ENCODE results near the gene PTPRE. TPM values are rescaled to one million over a fixed set of nuclear protein-coding genes. Genes with fewer than 3 reads are reported as not detected.

Gene PTPRE
- polyA plus RNA-seq, 1 of the 3 experiments (the other 2 are of a cell fraction) = 11.8 TPM

DNA sequence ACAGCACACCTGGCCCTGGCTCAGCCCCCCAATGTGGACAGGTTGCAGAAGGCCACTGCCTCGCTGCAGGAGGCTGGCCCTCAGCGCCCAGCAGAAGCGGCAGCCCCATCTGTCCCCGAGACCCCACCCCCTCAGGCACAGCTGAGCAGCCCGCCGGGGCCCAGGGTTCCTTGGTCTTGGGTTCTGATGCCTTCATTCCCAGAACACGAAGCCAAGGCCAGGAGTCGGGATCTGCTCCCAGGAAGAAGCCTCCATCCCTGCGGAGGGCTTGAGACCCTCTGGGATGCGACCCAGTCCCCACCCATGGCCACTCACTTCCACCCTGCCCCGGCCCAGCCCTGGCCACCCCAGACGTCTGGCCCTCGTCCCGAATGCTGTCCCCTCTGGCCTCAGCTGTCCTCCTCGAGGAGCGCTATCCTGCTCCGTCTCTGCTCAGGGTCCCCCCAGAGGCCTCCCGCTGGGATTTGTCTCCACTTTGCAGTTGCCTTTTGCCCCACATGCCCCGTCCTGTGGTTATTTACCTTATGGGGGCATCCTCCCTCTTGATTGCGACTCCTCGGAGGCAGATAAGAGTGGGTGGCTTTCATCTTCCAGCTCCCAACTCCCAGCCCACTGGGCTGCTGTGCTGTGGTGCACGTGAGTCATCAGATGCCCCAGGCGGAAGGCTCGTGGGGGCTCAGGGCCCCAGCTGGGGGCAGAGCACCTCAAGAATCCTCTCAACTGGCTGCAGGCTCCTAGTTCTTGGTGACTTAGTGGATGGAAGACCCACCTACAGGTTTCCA lies 121.8 kb downstream of the PTPRE start:
- no peaks in the 10 kb centered on the region for H3K9me3 ChIP-seq
- TF ChIP-seq TAF1 (IDR thresholded peaks at IDR 0.05; ENCODE audit: borderline replicate concordance, low read depth, low read length) (no peak), RCOR1 (IDR thresholded peaks at IDR 0.05; ENCODE audit: low read length) (no peak), MXI1 (IDR thresholded peaks at IDR 0.05; ENCODE audit: low read depth, low read length) (no peak), RAD21 (IDR thresholded peaks at IDR 0.05; ENCODE audit: low read length) (no peak), SMC3 (IDR thresholded peaks at IDR 0.05; ENCODE audit: low read depth, low read length) (no peak), YY1 (IDR thresholded peaks at IDR 0.05; ENCODE audit: low read depth) (no peak), EZH2phosphoT487 (IDR thresholded peaks at IDR 0.05; ENCODE audit: borderline replicate concordance, low read depth) (no peak), FOXJ3 (CRISPR knock-in tag; IDR thresholded peaks at IDR 0.05) (no peak), RXRA (IDR thresholded peaks at IDR 0.05; ENCODE audit: borderline replicate concordance, low read depth) (no peak), REST (IDR thresholded peaks at IDR 0.05; ENCODE audit: low read depth, low read length) (no peak), CHD2 (IDR thresholded peaks at IDR 0.05; ENCODE audit: low read length, partially characterized antibody) (no peak)
- TF ChIP-seq, protein P1, sequence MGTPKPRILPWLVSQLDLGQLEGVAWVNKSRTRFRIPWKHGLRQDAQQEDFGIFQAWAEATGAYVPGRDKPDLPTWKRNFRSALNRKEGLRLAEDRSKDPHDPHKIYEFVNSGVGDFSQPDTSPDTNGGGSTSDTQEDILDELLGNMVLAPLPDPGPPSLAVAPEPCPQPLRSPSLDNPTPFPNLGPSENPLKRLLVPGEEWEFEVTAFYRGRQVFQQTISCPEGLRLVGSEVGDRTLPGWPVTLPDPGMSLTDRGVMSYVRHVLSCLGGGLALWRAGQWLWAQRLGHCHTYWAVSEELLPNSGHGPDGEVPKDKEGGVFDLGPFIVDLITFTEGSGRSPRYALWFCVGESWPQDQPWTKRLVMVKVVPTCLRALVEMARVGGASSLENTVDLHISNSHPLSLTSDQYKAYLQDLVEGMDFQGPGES (IDR thresholded peaks at IDR 0.05; ENCODE audit: low read depth, low read length) = no peak
- TF ChIP-seq, protein P2, sequence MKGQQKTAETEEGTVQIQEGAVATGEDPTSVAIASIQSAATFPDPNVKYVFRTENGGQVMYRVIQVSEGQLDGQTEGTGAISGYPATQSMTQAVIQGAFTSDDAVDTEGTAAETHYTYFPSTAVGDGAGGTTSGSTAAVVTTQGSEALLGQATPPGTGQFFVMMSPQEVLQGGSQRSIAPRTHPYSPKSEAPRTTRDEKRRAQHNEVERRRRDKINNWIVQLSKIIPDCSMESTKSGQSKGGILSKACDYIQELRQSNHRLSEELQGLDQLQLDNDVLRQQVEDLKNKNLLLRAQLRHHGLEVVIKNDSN (IDR thresholded peaks at IDR 0.05; ENCODE audit: borderline replicate concordance, low read depth) = no peak
- TF ChIP-seq, protein P3, sequence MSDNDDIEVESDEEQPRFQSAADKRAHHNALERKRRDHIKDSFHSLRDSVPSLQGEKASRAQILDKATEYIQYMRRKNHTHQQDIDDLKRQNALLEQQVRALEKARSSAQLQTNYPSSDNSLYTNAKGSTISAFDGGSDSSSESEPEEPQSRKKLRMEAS (IDR thresholded peaks at IDR 0.05; ENCODE audit: low read depth) = no peak
- ChIA-PET POLR2A (no interaction called here), CTCF (interaction anchor here (0.8 to 2.7 kb wide), 4 partner anchors 18 to 175 kb away, joined by 3 to 19 read pairs (median 5); no protein-coding TSS in a partner anchor)
- H3K9me2 ChIP-seq = no peaks in the 10 kb centered on the region
- H3K27me3 ChIP-seq (ENCODE audit: insufficient read depth) = no peaks in the 10 kb centered on the region
- WGBS (ENCODE audit: low lambda C conversion rate) = 86% methylated on average over 14 of the region's 24 CpGs
- H3K36me3 ChIP-seq (replicated peaks in 1 of 2; ENCODE audit: control insufficient read depth in 1 of 2, insufficient read depth in 2 of 2, low read length in 1 of 2) = no peaks in the 10 kb centered on the region
- no peaks in the 10 kb centered on the region for H4K20me1 ChIP-seq (ENCODE audit: insufficient read depth)
- H3K9ac ChIP-seq = no peak overlapping the region
- no peaks in the 10 kb centered on the region for H3K79me2 ChIP-seq (ENCODE audit: insufficient read depth)
- H3K4me1 ChIP-seq (ENCODE audit: control insufficient read depth in 1 of 2, insufficient read depth in 2 of 2, low read depth in 1 of 2, low read length in 1 of 2) = peaks cover 0 to 6% of the 10 kb centered on the region in 2 experiments; a peak in 2 of 4 replicates
- no peak overlapping the region for H3K4me2 ChIP-seq
- no peak overlapping the region for H3K27ac ChIP-seq (ENCODE audit: low read depth in 2 of 2, low read length in 1 of 2)
- H3F3A ChIP-seq (replicated peaks; ENCODE audit: insufficient read depth) = no peaks in the 10 kb centered on the region
- no peak overlapping the region for H2AFZ ChIP-seq (ENCODE audit: low read depth)
- DNase-seq = no peak
- no peak overlapping the region for H3K4me3 ChIP-seq (ENCODE audit: low read depth in 2 of 2, low read length in 1 of 2)
